NCI-H82 treated with DMSO at 0.1 percent for 48 hours (cell line): ENCODE results near the gene ZC2HC1C.
A peak's percentile ranks its signal among the peaks of the same experiment; 100 is the strongest.
"Not testable (repeated sequence)": the region's sequence is repeated elsewhere in the genome, so short reads cannot be mapped to it uniquely, and the experiment has no call there.

Source experiments
- DNase-seq: peaks from one replicate; lab custom pipeline; 2025; ENCODE audit not compliant: unreplicated experiment; lab: John Stamatoyannopoulos, UW

The ZC2HC1C gene

DNA sequence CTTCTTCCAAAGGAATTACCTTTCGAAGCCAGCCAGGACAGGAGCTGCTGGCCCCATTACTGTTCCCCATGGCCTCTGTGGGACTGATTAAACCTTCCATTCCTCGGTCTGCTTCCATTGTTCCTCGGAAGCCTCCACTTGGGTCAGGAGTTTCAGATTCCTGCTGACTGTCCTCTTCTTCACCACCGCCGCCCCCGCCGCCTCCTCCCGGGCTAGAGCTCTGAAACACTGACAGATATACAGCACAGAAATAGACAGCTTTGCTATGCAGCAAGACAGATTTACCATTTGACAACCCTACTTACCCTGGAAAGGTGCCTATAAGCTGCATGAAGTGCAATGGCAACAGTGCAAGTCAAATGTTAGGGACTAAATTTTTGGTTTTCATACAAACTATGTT lies 21.8 kb downstream of the ZC2HC1C start:
- no peak for DNase-seq

DNA sequence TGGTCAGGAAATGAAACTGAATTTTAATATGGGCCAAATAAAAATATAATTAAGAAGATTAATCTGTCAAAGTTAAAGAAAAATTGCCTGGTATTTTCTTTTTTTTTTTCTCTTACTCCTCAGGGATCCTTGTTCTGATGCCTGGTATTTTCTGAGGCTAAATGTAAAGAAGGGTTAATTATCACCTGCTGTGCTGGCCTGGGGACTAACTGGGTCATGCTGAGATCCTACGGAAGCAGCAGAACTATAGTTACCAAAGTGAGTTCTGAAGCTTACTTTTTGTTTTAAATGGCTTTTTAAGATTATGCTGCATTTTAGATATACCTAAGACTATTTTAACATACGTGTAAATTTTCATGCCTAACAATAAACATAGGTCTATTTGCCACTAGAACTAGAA lies 23.3 kb downstream of the ZC2HC1C start:
- no peak for DNase-seq

- DNase-seq, result no peak
Observed at GRCh38 chr14:75094896-75095295, 25.5 kb downstream of the ZC2HC1C start.

- no peak for DNase-seq
Observed at GRCh38 chr14:75095690-75096089, 26.2 kb downstream of the ZC2HC1C start.

GRCh38 chr14:75096959-75097358 lies 27.5 kb downstream of the ZC2HC1C start:
- DNase-seq, result no peak

- DNase-seq, result no peak
Observed at GRCh38 chr14:75098212-75098611, 28.8 kb downstream of the ZC2HC1C start.

DNA sequence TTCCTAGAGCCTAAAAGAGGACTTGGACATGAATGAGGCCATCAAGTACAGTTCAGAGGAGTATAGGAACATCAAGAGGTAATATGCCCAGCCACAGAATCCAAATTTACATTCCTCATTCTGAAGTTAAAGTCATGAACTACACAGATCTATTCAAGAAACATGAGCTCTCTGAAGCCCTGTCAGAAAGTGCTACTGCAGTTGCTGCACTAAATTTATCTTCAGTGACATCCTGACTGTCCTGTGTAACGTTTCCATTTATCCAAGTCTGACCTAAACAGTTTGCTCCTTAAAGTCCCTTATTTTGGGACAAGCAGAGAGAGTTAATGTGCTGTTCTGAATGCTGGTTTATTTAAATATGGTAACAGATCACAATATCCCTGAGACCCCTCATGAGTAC lies 29.2 kb downstream of the ZC2HC1C start:
- DNase-seq, result no peak

GRCh38 chr14:75101491-75101890 lies 32.0 kb downstream of the ZC2HC1C start:
- DNase-seq, result no peak

- no peak for DNase-seq
Observed at GRCh38 chr14:75107186-75107585, 37.7 kb downstream of the ZC2HC1C start.

GRCh38 chr14:75109877-75110276 lies 40.4 kb downstream of the ZC2HC1C start:
- DNase-seq, result no peak

- no peak for DNase-seq
Observed at GRCh38 chr14:75113932-75114539, 44.6 kb downstream of the ZC2HC1C start.

GRCh38 chr14:75119056-75119455 lies 49.6 kb downstream of the ZC2HC1C start:
- DNase-seq, result no peak

GRCh38 chr14:75120541-75121291 lies 51.3 kb downstream of the ZC2HC1C start:
- no peak for DNase-seq

- no peak for DNase-seq
Observed at GRCh38 chr14:75121552-75121951, 52.1 kb downstream of the ZC2HC1C start.

GRCh38 chr14:75123991-75124390 lies 54.5 kb downstream of the ZC2HC1C start:
- no peak for DNase-seq

DNA sequence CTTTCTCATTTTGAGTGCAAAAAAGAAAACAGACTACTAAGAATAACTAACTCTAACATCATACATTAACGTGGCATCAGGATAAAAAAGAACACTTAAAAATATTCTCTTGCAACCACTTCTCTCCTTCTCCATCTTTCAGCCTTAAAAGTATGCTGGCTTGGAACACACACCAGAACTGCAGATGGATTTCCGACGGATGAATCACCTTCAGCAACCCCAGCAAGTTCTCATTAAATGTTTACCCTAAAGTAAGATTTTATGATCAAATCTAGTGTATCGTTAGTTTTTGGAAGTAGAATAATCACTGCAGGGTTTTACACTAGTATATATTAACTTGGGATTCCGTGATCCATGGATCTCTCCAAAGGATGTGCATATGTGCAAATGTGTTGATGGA lies 56.2 kb downstream of the ZC2HC1C start:
- no peak for DNase-seq

GRCh38 chr14:75126121-75126544 lies 56.7 kb downstream of the ZC2HC1C start:
- DNase-seq, result no peak

GRCh38 chr14:75126679-75127473 lies 57.4 kb downstream of the ZC2HC1C start, which contains the start of gene NEK9:
Gene NEK9, minus strand, starts transcription at chr14:75127048. Its CDS starts 127 bp downstream, at chr14:75126921.
- peak; percentile 29 for DNase-seq

DNA sequence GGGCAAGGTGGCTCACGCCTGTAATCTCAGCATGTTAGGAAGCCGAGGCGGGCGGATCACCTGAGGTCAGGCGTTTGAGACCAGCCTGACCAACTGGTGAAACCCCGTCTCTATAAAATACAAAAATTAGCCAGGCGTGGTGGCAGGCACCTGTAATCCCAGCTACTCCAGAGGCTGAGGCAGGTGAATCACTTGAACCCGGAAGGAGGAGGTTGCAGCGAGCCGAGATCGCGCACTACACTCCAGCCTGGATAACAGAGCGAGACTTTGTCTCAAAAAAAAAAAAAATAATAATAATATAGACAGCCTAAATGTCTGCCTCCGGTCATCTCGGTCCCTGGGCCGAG lies 58.0 kb downstream of the ZC2HC1C start:
- DNase-seq, result not testable (repeated sequence)

DNA sequence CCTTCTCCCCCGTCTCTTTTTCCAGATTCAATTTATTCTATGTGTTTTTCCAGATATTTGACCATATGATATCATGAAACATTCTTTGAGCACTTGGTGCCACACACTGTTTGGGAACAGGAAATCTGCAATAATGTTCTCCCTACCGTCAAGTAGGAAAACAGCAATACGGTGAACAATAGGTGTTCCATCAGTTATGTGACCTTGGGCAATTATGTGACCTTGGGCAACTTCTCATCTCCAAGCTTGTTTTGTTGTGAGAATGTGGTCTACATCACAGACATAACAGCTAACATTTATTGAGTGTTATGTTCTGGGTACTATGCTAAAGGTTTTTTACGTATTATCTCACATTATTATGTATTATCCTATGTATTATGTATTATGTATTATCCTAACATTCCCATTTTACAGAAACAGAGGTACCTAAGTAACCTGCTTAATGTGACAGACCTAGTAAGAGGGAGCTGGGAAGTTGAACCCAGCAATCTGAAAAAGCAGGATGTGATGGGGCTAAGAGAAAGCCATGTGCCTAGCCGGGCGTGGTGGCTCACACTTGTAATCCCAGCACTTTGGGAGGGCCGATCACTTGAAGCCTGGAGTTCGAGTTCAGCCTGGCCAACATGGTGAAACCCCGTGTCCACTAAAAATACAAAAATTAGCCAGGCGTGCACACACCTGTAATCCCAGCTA lies 58.6 kb downstream of the ZC2HC1C start:
- DNase-seq, result no peak

DNA sequence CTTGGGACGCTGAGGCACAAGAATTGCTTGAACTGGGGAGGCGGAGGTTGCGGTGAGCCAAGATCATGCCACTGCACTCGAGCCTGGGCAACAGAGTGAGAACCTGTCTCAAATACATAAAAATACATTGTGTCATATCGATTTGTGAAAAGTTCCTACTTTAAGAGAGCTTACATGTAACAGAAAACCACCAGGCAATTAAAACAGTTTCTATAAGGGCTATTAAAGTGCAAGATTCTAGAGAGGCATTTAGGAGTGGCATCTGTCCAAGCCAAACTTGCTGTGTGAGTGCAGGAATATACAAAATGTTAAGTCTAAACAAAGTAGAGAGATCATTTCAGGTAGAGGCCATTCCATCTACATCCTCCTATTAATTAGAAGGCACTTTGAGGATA lies 59.2 kb downstream of the ZC2HC1C start:
- DNase-seq, result no peak
